Dermis blood vessel endothelial cell (primary cell): ENCODE results near the gene TAOK1. TPM values are rescaled to one million over a fixed set of nuclear protein-coding genes. Genes with fewer than 3 reads are reported as not detected.

Experiments used
- DNase-seq: peaks from one replicate; pipeline ENCODE4 v3.0.0; 2010
- total RNA-seq: library from RNA; depleted of rRNA; stranded (reverse); fragments of >200 nt; gene quantifications from 2 replicates; pipeline ENCODE4 v1.2.3, GENCODE V29; 2014

The TAOK1 gene
- total RNA-seq, 1 donor from 2014 or later = 67.6 TPM

DNA sequence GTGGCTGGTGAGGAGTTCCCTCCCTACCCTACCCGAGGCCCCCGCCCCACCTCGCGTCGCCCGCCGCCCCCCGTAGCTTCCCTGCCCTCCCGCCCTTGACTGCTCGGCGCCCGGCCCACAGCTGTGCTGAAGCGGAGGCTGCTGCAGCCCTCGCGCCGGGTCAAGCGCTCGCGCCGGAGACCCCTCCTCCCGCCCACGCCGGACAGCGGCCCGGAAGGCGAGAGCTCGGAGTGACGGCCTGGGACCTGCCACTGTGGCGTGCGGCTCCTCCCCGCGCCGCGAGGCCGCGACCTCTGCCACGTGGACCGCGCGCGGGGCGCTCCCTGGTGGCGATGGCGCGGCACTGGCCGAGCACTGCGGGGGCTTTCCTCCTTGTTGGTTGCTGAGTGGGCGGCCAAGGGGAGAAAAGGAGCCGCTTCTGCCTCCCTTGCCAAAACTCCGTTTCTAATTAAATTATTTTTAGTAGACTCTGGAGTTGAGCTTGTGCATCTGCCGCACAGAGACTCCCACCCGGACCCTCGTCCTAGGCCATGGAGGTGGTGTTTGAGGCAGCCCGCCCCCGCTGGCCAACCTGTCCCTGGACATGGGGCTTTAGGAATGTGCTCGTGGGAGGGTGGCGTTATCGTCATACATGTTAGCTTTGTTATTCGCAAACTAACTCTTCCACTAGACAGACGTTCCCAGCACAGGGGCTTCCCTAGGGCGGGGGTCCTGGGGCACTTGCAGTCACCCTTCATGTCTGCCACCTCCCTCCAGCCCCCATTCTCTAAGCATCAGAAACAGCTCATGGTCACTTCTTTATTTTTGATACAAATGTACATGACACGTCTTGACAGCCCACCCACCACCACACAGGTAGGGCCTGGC, 182.8 kb downstream of the TAOK1 start:
- DNase-seq = peak; percentile 76

DNA sequence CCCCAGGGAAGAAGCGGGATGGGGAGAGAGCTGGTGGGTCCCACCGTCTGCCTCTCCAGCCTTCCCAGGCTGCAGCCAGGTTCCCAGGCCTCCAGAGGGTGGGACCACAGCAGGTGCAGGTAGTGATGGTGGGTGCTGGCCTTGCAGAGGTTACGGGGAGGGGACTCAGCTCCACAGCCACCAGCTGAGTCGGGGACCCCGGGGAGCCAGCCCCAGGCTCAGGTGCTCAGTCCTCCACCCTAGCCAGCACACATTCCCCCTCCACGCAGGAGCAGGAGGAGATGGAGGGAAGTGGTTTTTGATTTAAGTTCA, 183.4 kb downstream of the TAOK1 start:
- DNase-seq = no peak

DNA sequence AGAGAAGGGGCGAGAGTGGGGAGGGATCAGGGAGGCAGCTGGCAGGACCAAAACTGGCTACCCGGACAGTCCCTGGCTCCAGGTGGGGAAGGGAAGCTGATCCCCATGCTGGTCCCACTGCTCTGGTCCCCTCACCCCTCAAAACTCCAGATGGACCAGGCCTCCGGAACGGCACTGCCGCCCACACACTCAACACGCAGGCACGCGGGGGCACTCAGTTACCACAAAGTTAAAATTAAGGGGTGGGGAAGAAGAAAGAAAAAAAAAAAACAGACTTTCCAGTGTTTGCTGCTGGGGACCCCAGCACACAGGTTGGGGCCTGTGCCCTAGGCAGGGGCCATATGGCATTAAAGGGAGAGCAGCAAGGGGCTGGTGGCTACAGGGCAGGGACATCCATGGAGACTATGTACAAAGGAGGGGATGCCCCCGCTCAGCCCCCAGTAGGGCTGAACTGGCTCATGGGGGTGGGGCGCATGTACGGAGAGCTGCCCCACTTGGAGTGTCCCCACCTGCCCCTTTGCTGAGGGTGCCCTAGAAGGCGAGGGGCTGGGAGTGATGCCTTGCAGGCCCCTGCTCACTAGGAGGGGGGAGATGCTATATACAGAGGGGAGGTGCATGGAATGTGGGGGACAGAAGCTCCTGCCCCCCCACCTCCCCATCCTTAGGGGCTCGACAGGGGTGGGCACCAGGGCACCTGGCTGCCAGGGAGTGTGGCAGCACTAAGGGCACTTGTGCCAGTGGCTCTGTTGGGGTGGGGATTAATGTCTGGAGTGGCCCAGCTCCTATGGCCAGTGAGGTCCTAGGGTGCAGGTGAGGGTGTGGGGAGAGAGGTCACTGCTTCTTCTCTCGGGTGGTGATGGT, 183.9 kb downstream of the TAOK1 start:
- no peak for DNase-seq

DNA sequence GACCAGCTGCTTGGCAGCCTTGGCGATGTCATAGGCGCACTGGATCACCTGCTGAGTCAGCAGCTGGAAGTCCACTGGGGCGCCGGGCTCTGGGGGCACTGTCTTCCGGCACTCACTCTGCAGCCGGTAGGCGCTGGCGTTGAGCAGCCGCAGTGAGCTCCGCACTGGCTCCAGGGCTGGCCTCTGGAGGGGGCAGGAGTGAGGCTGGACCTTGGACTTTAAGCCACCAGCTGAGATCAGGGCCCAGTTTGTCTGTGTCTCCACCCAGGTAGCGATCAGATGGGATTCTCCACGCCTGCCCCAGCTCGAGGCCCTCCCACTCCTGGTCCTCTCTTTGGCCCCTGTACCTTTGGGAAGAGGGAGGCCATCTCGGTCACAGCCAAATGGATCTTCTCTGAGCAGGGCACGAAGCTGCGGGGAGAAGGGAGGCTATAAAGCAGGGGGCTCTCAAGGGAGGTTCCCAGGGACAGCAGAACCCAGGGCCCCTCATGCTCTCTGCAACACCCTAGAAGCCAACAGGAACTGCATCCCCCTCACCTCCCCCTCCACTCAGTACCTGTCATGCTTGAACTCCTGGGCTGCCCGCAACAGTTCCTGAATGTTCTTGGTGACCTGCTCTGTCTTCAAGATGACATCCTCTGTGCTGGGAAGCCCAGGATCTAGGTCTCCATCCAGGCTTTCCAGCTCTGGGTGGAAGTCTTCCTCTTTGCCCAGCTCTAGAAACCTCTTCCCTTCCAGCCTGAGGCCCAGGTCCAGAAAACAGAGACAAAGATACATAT, 184.8 kb downstream of the TAOK1 start:
- DNase-seq = no peak

DNA sequence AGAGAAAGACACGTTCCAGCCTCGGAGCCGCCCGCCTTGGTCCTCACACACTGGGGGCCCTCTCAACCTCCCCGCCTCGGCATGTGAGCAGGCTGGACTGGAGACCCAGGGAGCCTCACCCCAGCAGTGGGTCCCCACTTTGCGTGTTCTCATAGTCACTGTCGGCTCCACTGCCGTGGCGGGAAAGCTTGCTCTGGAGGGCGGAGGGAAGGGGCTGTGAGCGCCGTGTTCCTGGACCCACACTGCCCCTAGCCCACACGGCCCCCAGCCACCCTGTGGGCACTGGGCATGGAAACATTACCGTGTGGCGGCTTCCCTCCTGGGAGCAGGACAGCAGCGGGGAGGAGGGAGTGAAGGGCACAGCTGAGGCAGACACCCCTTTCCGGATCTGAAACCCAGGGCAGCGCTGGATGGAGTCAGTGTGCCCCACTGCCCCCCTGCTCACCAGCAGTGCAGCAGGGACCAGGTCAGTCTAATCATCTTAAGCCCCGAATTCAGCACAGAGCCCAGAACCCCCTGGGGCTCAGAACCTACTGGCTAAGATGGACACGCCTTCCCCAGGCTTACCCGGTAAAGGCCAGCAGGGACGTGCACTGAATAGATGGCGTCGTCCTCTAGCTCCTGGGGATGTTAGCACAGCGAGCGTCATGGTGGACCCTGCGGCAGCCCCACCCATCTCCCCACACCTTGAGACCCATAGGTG, 185.5 kb downstream of the TAOK1 start:
- no peak for DNase-seq

DNA sequence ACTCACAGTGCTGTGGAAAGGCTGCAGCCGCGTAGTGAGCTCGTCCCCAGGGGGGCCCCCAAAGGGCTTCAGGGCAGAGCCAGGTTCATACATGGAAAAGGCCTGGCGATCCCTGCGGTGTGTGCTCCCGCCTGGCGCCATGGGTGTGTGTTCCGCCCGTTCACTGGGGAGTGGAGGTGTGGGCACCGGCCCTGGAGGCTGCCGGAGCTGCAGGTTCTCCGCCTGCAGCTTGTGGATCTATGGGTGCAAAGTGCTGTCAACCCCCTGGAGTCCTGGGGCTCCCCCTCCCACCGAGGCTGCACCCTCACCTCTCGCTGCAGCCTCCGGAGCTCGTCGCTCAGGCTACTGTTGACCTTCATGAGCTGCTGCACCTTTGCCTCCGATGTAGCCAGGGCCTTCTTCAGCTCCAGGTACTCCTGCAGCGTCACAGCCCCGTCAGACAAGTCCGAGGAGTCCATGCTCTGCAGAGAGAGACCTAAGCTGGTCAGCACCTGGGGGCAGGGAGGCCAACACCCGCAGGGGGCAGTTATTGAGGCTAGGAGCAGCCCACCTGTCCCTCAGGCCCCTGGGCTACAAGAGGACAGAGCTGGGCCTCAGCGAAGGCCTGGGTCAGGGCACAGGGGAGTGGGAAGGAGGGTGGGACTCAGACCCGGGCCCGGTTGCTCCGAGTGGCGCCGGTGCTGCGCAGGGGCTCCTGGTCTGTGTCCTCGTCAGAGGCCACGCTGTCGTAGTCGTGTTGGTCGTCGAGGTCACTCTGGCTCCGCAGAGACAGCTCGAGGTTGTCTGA, 186.2 kb downstream of the TAOK1 start:
- no peak for DNase-seq

DNA sequence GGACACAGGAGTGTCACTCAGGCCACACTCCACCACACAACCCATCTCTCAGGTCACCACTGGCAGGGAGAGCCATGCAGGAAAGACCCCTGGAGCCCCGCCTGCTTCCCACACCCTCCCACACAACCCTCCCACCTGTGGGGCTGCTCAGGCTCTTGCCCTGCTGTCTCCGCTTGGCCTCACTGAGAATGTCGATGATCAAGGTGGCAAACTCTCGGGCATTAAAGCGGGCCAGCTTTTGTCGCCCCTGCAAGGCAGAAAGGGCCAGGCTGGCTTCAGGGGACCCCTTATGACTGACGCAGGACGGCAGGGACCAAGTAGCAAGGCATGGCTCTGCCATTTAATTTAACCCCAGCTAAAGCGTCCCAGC, 186.8 kb downstream of the TAOK1 start:
- DNase-seq = no peak

DNA sequence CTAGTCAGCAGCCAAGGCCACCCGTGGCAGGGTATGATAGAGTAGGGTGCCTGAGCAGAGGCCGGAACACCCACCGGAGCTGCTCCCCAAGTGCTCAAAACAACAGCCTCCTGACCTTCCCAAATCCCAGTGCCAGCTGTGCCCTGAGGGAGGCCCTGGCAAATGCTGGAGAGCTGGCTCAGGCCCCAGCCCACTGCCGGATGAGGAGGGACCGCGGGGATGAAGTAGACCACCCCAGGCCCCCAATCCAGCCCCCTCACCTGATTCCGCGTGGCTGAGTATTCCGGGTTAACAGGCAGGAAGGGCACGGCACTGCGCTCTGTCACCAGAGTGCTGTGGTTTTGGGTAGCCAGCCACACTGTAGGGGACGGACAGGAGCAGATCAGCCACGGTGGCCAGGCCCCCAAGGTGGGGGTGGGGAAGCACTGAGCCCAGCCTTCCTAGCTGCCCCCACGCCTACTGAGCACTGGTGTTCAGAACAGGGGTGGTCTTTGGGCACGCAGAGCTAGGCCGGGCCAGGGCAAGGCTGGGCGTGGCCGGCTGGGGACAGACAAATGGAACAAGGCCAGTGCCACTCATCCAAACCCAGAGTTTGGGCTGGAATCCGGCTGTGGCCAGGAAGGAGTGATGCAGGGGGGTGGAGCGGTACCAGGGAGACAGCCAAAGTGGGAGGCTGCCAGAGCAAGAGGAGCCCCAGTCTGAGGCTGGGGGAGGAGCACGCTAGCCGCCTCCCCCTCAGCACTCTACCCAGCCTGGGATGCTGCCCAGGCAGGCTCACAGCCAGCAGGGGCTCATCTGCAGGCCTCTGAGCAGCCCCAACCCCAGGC, 187.4 kb downstream of the TAOK1 start:
- DNase-seq = no peak

DNA sequence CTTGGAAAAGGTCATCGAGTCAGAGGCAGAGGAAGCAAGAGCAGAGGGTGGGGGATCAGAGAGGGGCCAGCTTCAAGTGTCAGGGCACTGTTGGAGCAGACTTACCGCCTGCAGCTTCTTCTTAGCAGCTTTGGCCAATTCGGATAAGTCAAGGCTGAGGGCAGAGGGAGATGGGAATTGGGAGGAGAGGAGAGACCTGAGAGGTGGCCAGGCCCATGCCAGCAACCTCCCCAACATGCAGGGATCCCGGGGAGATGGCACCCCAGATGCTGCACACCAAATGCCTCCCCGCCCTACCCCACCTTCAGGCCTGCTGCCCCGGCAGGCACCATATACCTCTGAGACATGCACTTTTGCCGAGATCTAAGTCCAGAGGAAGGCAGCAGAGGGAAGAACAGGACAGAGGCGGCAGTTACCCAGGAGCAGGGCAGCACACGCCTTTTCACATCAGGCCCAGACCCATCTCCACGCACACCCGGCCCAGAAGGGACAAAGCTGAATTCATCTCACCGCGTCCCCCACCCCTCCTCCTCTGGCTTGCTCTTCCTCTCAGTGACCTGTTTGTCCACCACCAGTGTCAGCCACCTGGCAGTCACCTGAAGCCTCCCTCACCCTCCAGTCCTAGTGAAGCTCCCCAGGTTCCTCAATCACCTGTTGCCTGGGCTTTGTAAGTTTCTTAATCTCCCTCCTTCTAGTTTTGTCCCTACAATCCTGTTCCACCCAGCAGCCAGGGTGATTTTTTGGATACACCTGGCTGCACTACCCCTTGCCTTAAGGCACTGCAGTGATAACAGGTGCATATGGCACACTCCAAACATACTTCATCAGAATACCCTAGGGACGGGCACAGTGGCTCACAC, 188.7 kb downstream of the TAOK1 start:
- no peak for DNase-seq

DNA sequence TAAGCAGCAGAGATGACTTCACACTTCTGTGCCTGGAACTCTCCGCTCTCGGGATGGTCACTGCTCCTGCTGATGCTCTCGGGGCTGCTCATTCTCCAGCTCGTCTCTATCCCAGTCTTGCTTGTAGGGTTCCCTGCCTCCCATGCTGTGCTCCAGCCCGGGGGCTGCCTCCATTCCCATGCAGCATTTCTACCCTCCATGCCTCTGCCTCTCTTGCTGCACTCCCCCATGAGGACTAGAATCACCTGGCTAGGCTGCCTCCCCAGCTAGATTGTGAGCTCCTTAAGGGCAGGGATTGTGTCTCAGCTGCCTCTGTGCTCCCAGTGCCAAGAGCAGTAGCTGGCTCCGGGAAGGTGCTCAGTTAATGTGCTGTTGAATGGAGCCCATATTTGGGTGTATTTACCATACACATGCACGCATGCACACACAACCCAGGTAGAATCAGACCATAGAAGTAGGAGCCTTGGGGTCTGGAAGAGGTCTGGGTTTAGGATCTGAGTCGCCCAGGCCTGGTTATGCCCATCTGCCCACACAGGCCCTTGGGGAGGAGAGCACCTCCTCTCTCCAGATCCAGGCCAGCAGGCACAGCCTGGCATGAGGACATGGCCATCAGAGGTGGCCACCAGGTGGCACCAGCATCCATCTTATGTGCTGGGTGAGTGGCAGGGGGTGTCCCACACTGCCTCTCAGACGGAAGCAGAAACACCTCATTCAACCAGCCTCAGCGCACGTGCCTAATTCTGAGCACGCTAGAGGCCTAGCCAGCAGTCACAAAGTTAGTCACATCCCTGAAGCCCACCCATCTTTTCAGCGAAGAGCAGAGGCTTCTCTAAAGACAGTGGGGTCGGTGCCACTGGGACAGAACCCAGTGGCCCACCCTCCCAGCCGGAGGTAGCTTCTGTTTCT, 190.0 kb downstream of the TAOK1 start:
- peak; percentile 94 for DNase-seq

DNA sequence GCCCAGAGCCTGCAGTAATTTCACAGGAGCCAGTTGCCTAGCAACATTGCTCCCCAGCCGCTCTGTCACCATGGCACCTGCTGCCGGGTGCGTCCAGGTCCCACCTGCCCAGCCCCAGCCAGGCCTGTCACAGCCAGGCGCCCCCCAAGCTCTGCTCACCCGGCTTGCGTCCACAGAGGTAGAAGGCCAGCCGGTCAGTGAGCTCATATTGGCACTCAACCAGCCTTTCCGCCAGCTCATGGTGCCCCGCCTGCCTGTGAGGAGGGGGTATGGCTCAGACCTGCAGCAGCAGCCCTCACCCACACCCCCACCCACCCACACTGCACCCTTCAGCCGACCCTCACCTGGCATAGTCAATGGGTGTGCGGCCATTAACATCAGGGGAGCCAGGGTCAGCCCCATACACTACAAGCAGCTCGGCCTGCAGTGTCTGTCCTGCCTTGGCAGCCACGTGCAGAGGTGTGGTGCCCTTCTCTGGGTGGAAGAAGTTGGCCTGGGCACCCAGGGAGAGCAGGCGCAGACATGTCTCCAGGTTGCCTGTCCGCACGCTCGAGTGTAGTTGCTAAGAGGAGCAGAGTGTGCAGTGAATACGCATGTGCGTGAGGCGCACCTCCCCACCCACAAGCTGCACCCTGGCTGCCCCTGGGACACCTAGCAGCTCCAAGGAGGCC, 191.6 kb downstream of the TAOK1 start:
- DNase-seq = no peak

DNA sequence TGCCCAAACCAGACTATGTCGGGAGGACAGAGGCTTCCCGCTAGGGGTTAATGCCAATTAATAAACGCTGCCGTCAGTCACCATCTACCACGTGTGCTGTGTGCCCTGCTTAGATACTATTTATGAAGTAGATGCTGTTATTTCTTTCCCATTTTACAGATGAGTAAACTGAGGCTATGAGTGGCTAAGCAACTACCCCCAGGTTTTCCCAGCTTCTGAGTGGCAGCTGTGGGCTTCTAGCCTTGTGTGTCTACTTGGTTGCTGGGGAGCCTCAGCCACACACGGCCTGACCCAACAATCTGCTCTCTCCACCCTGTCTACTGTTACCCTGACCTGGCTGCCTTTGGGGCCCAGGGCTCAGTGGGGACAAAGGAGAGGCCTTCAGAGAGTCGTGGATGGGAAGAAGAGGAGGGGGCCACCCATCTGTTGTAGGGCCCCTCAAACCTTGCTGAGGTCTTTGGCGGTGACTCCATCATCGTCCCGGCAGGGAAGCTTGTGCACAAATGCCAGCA, 192.1 kb downstream of the TAOK1 start:
- no peak for DNase-seq

DNA sequence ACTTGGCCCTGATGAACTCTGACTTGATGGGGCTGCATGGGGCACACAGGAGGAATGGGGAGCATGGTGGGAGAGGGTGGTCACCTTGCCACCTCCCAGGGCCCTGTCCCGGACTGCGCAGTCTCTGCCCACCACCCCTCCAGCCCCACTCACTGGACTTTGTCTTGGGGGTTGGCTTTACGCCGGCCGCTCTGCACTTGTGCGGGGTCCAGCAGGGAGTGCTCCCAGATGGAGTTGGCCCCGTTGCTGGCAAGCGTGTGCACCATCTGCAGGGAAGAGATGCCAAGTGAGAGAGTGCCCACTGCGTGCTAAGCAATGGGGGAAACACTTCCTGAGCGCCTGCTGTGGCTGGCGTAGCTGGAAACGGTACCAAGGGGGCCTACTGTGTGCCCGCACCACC, 192.6 kb downstream of the TAOK1 start:
- DNase-seq = no peak

DNA sequence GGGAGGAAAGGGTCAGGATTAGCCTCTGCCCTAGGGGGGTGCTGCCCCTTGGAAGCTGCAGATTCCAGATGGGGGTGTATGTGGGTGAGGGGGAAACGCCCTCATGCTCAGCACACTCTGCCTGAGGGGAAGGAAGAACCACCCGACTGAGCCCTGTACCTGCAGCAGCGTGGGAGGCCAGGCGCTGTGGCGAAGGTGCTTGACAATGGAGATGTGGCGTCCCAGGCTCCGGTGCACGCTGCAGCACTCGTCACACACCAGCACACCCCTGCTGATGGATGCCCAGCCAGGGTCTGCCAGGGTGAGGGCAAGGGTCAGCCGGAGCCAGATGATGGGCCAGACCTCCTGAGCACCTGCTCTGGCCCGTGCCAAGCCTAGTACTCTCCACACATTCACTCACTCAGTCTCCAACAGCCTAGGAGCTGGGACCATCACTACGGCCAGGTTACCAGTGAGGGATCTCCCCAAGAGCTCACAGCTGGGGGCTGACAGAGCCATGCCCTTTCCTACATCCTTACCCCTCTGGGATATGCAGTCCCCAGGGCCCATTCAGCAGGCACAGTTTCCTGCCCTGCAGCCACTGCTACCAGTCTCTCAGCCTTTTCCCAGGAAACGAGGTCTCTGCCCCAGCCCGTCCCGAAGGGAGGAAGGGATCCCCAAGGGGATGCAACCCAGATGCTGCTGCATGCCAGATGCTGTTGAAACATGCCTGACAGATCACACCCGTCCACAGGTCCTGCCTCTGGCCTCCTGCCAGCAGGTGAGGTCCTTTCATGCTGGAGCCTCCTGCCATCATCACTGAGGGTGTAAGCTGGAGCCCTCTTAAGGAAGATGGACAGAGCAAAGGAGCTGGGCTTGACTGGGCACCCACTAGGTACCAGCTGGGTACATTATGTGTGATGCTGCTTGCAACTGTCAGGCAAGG, 193.4 kb downstream of the TAOK1 start:
- DNase-seq = no peak

DNA sequence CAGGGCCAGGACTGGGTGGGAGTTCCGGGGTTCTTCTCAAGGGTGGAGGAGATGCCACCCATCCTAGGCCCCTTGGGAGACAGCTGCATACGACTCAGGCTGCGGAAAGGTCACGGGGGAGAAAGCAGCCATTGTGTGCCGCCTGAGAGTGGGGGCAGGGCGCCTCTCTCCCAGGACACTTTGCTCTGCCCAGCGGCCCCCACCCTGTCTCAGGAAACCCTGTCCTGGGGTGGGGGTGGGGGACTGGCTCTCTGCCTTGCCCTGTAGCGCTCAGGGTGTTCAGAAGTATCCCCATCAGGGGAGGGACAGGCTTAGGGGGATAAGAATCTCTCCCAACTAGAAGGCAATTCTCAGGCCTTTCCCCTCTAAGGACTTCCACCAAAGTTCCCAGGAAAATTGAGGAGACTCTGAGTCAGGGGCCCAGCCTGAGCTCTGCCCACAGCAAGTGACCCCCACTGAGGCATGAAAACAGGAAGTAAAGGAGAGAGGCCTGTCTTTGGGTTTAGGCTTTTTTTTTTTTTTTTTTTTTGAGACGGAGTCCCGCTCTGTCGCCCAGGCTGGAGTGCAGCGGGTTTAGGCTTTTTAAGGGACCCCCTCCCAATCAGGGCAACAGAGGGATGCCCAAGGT, 194.4 kb downstream of the TAOK1 start:
- peak; percentile 24 for DNase-seq

DNA sequence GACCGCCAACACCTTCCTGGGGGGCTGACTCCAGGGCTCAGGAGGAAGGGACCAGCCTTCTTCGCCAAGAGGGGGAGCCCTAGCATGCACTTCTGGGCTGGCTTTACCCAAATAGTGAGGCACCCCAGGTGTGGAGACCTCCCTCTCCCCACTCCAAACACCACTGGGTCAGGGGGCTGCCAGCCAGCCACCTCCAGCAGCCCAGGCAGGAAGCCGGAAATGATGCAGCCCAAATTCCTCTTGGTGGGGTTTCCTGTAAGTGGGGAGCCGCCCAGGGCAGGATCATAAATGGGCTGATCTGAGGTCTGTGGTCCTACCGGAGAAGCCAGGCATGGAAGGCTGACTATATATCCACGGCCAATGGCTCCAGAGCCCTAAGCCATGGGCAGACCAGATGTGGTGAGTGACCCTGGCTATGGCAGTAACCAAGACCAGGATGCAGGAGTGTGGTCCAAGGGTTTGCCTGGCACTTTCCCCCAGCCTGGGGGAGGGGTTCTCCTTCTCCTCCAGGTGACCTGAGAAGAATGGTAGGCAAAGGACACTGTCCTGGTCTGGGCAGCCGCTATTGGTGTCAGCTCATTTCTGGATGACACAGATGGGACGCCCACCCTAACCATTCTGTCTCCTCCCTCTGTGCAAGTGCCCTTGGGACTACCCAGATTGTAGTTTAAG, 195.1 kb downstream of the TAOK1 start:
- DNase-seq = peak; percentile 81
